Right lobe of liver (tissue), 4 donors: ENCODE results near the gene SHMT1.
"Not testable (repeated sequence)": the region's sequence is repeated elsewhere in the genome, so short reads cannot be mapped to it uniquely, and the experiment has no call there.

Source experiments
- POLR2A ChIP-seq: fragments of 450-650 bp; IDR thresholded peaks from one replicate; pipeline ENCODE4 v1.6.1; 2017; ENCODE audit warnings: antibody characterized with exemption, mild to moderate bottlenecking
- TF ChIP-seq, protein P1 (sequence below), 4 donors: fragments of 200-600 bp in 3 of 4; fragments of 450-650 bp in 1 of 4; IDR thresholded peaks; one replicate each; pipeline versions ENCODE4 v1.5.1 to v1.8.0; 2016 to 2022; ENCODE audit warnings: antibody characterized with exemption in 4 of 4, mild to moderate bottlenecking in 2 of 4
- donor health status: DM: no; HTN: no; CAD: no.
- donor health status: DM: no; HTN: no; CAD: no.
- donor health status: DM: no; HTN: yes; CAD: no.

DNA sequence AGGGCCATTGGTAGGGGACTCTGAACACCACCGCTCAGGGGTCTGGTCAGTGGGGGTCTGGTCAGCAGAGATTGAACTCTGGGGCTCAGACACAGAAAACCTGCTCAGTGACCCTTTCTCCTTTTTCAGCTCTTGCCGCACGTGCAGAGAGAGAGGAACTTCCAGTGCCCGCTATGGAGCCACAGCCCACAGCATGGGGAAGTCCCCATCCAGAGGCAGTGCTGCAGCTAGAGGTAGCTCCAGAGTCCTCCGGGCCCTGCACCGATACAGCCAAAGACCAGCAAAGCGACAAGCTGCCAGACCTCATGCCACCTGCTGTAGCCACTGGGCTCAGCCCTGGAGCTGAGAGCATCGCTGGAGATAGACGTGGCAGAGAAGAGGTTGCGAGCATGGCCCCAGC, 25.4 kb upstream of the SHMT1 start:
- TF ChIP-seq, protein P1, sequence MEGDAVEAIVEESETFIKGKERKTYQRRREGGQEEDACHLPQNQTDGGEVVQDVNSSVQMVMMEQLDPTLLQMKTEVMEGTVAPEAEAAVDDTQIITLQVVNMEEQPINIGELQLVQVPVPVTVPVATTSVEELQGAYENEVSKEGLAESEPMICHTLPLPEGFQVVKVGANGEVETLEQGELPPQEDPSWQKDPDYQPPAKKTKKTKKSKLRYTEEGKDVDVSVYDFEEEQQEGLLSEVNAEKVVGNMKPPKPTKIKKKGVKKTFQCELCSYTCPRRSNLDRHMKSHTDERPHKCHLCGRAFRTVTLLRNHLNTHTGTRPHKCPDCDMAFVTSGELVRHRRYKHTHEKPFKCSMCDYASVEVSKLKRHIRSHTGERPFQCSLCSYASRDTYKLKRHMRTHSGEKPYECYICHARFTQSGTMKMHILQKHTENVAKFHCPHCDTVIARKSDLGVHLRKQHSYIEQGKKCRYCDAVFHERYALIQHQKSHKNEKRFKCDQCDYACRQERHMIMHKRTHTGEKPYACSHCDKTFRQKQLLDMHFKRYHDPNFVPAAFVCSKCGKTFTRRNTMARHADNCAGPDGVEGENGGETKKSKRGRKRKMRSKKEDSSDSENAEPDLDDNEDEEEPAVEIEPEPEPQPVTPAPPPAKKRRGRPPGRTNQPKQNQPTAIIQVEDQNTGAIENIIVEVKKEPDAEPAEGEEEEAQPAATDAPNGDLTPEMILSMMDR (IDR thresholded peaks at IDR 0.05) = not testable (repeated sequence)
- not testable (repeated sequence) for TF ChIP-seq POLR2A
